Measurements from ENCODE around the gene TRA2B.

TRA2B gene

GRCh38 chr3:185935465-185936272 is 2.1 kb downstream of the TRA2B start:
- no peak for DNase-seq (ENCODE audit: extremely low read depth, low read depth)
- no peak for TF ChIP-seq CTCF (IDR thresholded peaks at IDR 0.05; ENCODE audit: low read depth, low read length, missing control alignments)
- H3K4me3 ChIP-seq (replicated peaks; ENCODE audit: low read depth, low read length), result peak overlapping the region; percentile 99

- DNase-seq (ENCODE audit: extremely low read depth, low read depth), result no peak
- no peak for TF ChIP-seq CTCF (IDR thresholded peaks at IDR 0.05; ENCODE audit: low read depth, low read length, missing control alignments)
- peak overlapping the region; percentile 99 for H3K4me3 ChIP-seq (replicated peaks; ENCODE audit: low read depth, low read length)
Observed at GRCh38 chr3:185934767-185935464, 2.9 kb downstream of the TRA2B start.

- TF ChIP-seq CTCF (IDR thresholded peaks at IDR 0.05; ENCODE audit: low read depth, low read length, missing control alignments), result no peak
- H3K4me3 ChIP-seq (replicated peaks; ENCODE audit: low read depth, low read length), result peak overlapping the region; percentile 99
- no peak for DNase-seq (ENCODE audit: extremely low read depth, low read depth)
Observed at GRCh38 chr3:185934174-185934557, 3.6 kb downstream of the TRA2B start.

GRCh38 chr3:185933374-185934173 is 4.2 kb downstream of the TRA2B start:
- H3K4me3 ChIP-seq (replicated peaks; ENCODE audit: low read depth, low read length), result peak overlapping the region; percentile 99
- DNase-seq (ENCODE audit: extremely low read depth, low read depth), result no peak
- no peak for TF ChIP-seq CTCF (IDR thresholded peaks at IDR 0.05; ENCODE audit: low read depth, low read length, missing control alignments)

GRCh38 chr3:185931777-185932612 is 5.8 kb downstream of the TRA2B start:
- no peak for DNase-seq (ENCODE audit: extremely low read depth, low read depth)
- peak overlapping the region; percentile 99 for H3K4me3 ChIP-seq (replicated peaks; ENCODE audit: low read depth, low read length)
- TF ChIP-seq CTCF (IDR thresholded peaks at IDR 0.05; ENCODE audit: low read depth, low read length, missing control alignments), result no peak

Measured in HFF-Myc (cell line).